PC-9 (cell line): ENCODE measurements around the gene LRMDA. TPM values are rescaled to one million over a fixed set of nuclear protein-coding genes. Genes with fewer than 3 reads are reported as not detected.

ENCODE experiments used
- BruUV-seq: library from RNA; stranded (reverse); fragments of 400-500 nt; replicated peaks from 2 replicates; lab custom pipeline; 2021; lab: Mats Ljungman, UMichigan
- CTCF ChIA-PET: fragments of 300-600 bp; sonication (Branson Sonifier 250); formaldehyde crosslinking; loops from one replicate; lab custom pipeline; 2022; ENCODE audit warnings: antibody characterized with exemption; lab: Charles Lee
- POLR2A ChIA-PET: fragments of 300-600 bp; sonication (Branson Sonifier 250); formaldehyde crosslinking; loops from one replicate; lab custom pipeline; 2022; ENCODE audit warnings: antibody characterized with exemption; ENCODE audit not compliant: unreplicated experiment; lab: Charles Lee
- DNase-seq, 2 experiments: peaks; one replicate each; pipeline versions ENCODE4 v3.0.0 to v3.0.0-alpha.2; 2015 to 2022; ENCODE audit warnings: mixed read lengths in 1 of 2
- H2AFZ ChIP-seq: fragments of 200-600 bp; sonication (generic); 2 replicates; pipeline ENCODE4 v1.8.1; 2017; ENCODE audit warnings: antibody characterized with exemption
- H3F3A ChIP-seq: fragments of 200-600 bp; sonication (generic); 2 replicates; pipeline ENCODE4 v1.8.1; 2017; ENCODE audit warnings: antibody characterized with exemption, mild to moderate bottlenecking, low read depth; ENCODE audit not compliant: insufficient read depth
- H3K27ac ChIP-seq: fragments of 200-600 bp; sonication (generic); 2 replicates; pipeline ENCODE4 v1.6.1; 2016; ENCODE audit warnings: mixed run types
- H3K27me3 ChIP-seq: fragments of 200-600 bp; sonication (generic); 2 replicates; pipeline ENCODE4 v1.6.1; 2016; ENCODE audit warnings: low read depth, mixed run types; ENCODE audit not compliant: insufficient read depth
- H3K36me3 ChIP-seq: fragments of 200-600 bp; sonication (generic); 2 replicates; pipeline ENCODE4 v1.6.1; 2016; ENCODE audit warnings: low read depth, mixed run types
- H3K4me1 ChIP-seq: fragments of 200-600 bp; sonication (generic); replicated peaks from 2 replicates; pipeline ENCODE4 v1.6.1; 2016; ENCODE audit warnings: mixed run types; ENCODE audit not compliant: insufficient read depth
- H3K4me2 ChIP-seq: fragments of 200-600 bp; sonication (generic); 2 replicates; pipeline ENCODE4 v1.6.1; 2017; ENCODE audit warnings: mixed run types
- H3K4me3 ChIP-seq: fragments of 200-600 bp; sonication (generic); 2 replicates; pipeline ENCODE4 v1.6.1; 2016; ENCODE audit warnings: mixed run types
- H3K79me2 ChIP-seq: fragments of 200-600 bp; sonication (generic); 2 replicates; pipeline ENCODE4 v1.6.1; 2017; ENCODE audit warnings: low read depth, mixed run types
- H3K9me2 ChIP-seq: fragments of 200-600 bp; sonication (generic); 2 replicates; pipeline ENCODE4 v1.8.1; 2017; ENCODE audit warnings: mild to moderate bottlenecking; ENCODE audit not compliant: insufficient read depth
- H3K9me3 ChIP-seq: fragments of 200-600 bp; sonication (generic); 2 replicates; pipeline ENCODE4 v1.8.1; 2016; ENCODE audit warnings: low read depth; ENCODE audit not compliant: insufficient read depth
- H4K20me1 ChIP-seq: fragments of 200-600 bp; sonication (generic); 2 replicates; pipeline ENCODE4 v1.8.1; 2017; ENCODE audit not compliant: insufficient read depth
- CTCF ChIP-seq: fragments of 200-600 bp; sonication (generic); conservative IDR thresholded peaks from 2 replicates; pipeline ENCODE4 v1.6.1; 2017; ENCODE audit warnings: mixed run types, antibody characterized with exemption, mild to moderate bottlenecking, moderate library complexity
- EZH2 ChIP-seq: fragments of 200-600 bp; sonication (generic); IDR thresholded peaks from 2 replicates; pipeline ENCODE4 v1.8.0; 2017; ENCODE audit warnings: antibody characterized with exemption, low read depth
- intact Hi-C: fragments of 100-400 bp; cut with micrococcal nuclease; formaldehyde crosslinking; loops from one replicate; pipeline ENCODE4 v1.10.0; 2022; ENCODE audit not compliant: unreplicated experiment
- total RNA-seq: library from RNA; stranded (reverse); gene quantifications from 2 replicates; pipeline ENCODE4 v1.2.3, GENCODE V29; 2021

LRMDA gene
- total RNA-seq, 1 experiment from 2014 or later: not detected

- Histone ChIP-seq H3K27me3 (no peaks in the 10 kb centered on the region), H3K4me2 (no peak overlapping the region), H3F3A (no peaks in the 10 kb centered on the region), H3K27ac (no peak overlapping the region), H4K20me1 (no peaks in the 10 kb centered on the region), H3K36me3 (no peaks in the 10 kb centered on the region), H3K79me2 (no peaks in the 10 kb centered on the region), H3K9me2 (no peaks in the 10 kb centered on the region), H2AFZ (no peak overlapping the region), H3K4me3 (no peak overlapping the region), H3K4me1 (peaks cover 11% of the 10 kb centered on the region; the same call in 1 of the 2 replicates), H3K9me3 (no peaks in the 10 kb centered on the region)
- DNase-seq: no peak
- intact Hi-C loops: no loop called here
- TF ChIP-seq EZH2 (no peak), CTCF (no peak)
- ChIA-PET CTCF (no interaction called here), POLR2A (no interaction called here)
- BruUV-seq: no TSS peak
These were observed 433.3 kb downstream of the LRMDA start for GRCh38 chr10:75864717-75865116.

GRCh38 chr10:75865413-75866299 lies 434.2 kb downstream of the LRMDA start:
- no peak overlapping the region for H3K4me3 ChIP-seq
- no peaks in the 10 kb centered on the region for H3K27me3 ChIP-seq
- peaks cover 11% of the 10 kb centered on the region; the same call in 1 of the 2 replicates for H3K4me1 ChIP-seq
- H3K79me2 ChIP-seq: no peaks in the 10 kb centered on the region
- no peaks in the 10 kb centered on the region for H3K9me2 ChIP-seq
- intact Hi-C loops: no loop called here
- no peak overlapping the region for H3K27ac ChIP-seq
- BruUV-seq: no TSS peak
- H3K36me3 ChIP-seq: no peaks in the 10 kb centered on the region
- TF ChIP-seq EZH2 (no peak), CTCF (no peak)
- no peaks in the 10 kb centered on the region for H3F3A ChIP-seq
- DNase-seq: peak in 1 of 2 experiments; percentile 66
- H3K9me3 ChIP-seq: no peaks in the 10 kb centered on the region
- no peaks in the 10 kb centered on the region for H4K20me1 ChIP-seq
- no peak overlapping the region for H2AFZ ChIP-seq
- CTCF ChIA-PET: no interaction called here
- POLR2A ChIA-PET: interaction anchor here (0.6 kb wide), 1 partner anchor 662 kb away, joined by 3 read pairs; no protein-coding TSS in a partner anchor
- no peak overlapping the region for H3K4me2 ChIP-seq

DNA sequence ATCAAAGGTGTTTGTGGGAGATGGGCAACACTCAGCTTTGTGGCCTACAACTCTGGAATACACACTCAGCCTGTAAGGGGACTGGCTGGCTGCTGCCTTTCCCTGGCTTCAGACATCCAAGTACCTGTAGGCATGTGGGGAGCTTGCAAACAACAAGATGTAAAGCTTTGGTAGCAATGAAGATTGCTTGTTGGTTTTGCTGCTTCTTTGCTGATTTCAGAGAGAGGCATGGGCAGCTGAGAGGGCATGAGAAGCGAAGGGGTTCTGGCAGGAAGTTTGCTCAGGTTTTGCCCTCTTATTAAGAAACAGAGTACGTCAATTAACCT lies 434.8 kb downstream of the LRMDA start:
- CTCF ChIA-PET: no interaction called here
- no peak for DNase-seq
- no peaks in the 10 kb centered on the region for H3K27me3 ChIP-seq
- TF ChIP-seq CTCF (no peak), EZH2 (no peak)
- H3F3A ChIP-seq: no peaks in the 10 kb centered on the region
- no peak overlapping the region for H3K4me3 ChIP-seq
- no peaks in the 10 kb centered on the region for H3K9me3 ChIP-seq
- H3K79me2 ChIP-seq: no peaks in the 10 kb centered on the region
- H2AFZ ChIP-seq: no peak overlapping the region
- H3K36me3 ChIP-seq: no peaks in the 10 kb centered on the region
- POLR2A ChIA-PET: no interaction called here
- H3K9me2 ChIP-seq: no peaks in the 10 kb centered on the region
- no TSS peak for BruUV-seq
- H3K4me2 ChIP-seq: no peak overlapping the region
- H3K27ac ChIP-seq: no peak overlapping the region
- H3K4me1 ChIP-seq: peaks cover 11% of the 10 kb centered on the region; the same call in 1 of the 2 replicates
- intact Hi-C loops: no loop called here
- H4K20me1 ChIP-seq: no peaks in the 10 kb centered on the region
